Neuronal stem cell (in vitro differentiated cells): ENCODE data around the gene SEMA3F.
A peak's percentile ranks its signal among the peaks of the same experiment; 100 is the strongest.

ENCODE experiments used
- DNase-seq: peaks from one replicate; pipeline ENCODE4 v3.0.0-alpha.2; 2013; ENCODE audit warnings: low spot score
- H2AFZ ChIP-seq: one replicate; pipeline ENCODE4 v1.6.1; 2013; ENCODE audit warnings: mild to moderate bottlenecking, low read length, inconsistent platforms
- H2AK5ac ChIP-seq: 2 replicates; pipeline ENCODE4 v1.6.1; 2013; ENCODE audit warnings: low read depth, mild to moderate bottlenecking, inconsistent platforms, low read length, moderate library complexity, mixed read lengths
- H2BK120ac ChIP-seq: 2 replicates; pipeline ENCODE4 v1.6.1; 2013; ENCODE audit warnings: low read depth, mild to moderate bottlenecking, inconsistent platforms, low read length, moderate library complexity, mixed read lengths
- H2BK12ac ChIP-seq: one replicate; pipeline ENCODE4 v1.6.1; 2013; ENCODE audit warnings: low read length, inconsistent platforms
- H2BK15ac ChIP-seq: 2 replicates; pipeline ENCODE4 v1.6.1; 2013; ENCODE audit warnings: mild to moderate bottlenecking, low read length, inconsistent platforms, mixed read lengths
- H2BK5ac ChIP-seq: one replicate; pipeline ENCODE4 v1.6.1; 2013; ENCODE audit warnings: inconsistent platforms, mild to moderate bottlenecking, low read length, moderate library complexity
- H3K14ac ChIP-seq: one replicate; pipeline ENCODE4 v1.6.1; 2013; ENCODE audit warnings: low read length, inconsistent platforms
- H3K18ac ChIP-seq: 2 replicates; pipeline ENCODE4 v1.6.1; 2013; ENCODE audit warnings: low read length, inconsistent platforms
- H3K23ac ChIP-seq: 2 replicates; pipeline ENCODE4 v1.6.1; 2013; ENCODE audit warnings: low read depth, mild to moderate bottlenecking, mixed read lengths, low read length, inconsistent platforms; ENCODE audit not compliant: poor library complexity
- H3K27ac ChIP-seq: replicated peaks from 3 replicates; pipeline ENCODE4 v1.5.1; 2013; ENCODE audit warnings: low read length, inconsistent platforms
- H3K27me3 ChIP-seq, 3 experiments: 2 replicates each; pipeline ENCODE4 v1.6.1; 2013; ENCODE audit warnings: low read length in 3 of 3, mild to moderate bottlenecking in 2 of 3, inconsistent platforms in 1 of 3, low read depth in 1 of 3, mixed read lengths in 1 of 3, moderate library complexity in 1 of 3; ENCODE audit not compliant: control insufficient read depth in 3 of 3, insufficient read depth in 3 of 3
- H3K36me3 ChIP-seq, 2 donors: replicated peaks in 1 of 2; 2 replicates each; pipeline ENCODE4 v1.6.1; 2013; ENCODE audit warnings: low read length in 2 of 2; ENCODE audit not compliant: control insufficient read depth in 2 of 2, insufficient read depth in 2 of 2
- H3K4ac ChIP-seq: 2 replicates; pipeline ENCODE4 v1.6.1; 2013; ENCODE audit warnings: inconsistent platforms, mild to moderate bottlenecking, low read length, moderate library complexity
- H3K4me1 ChIP-seq, 2 donors: 1 replicate in 1 of 2; 2 replicates in 1 of 2; pipeline ENCODE4 v1.6.1; 2013; ENCODE audit warnings: low read length in 2 of 2, low read depth in 1 of 2; ENCODE audit not compliant: control insufficient read depth in 2 of 2, insufficient read depth in 1 of 2
- H3K4me2 ChIP-seq: one replicate; pipeline ENCODE4 v1.6.1; 2013; ENCODE audit warnings: mild to moderate bottlenecking, low read length, inconsistent platforms; ENCODE audit not compliant: insufficient read depth, poor library complexity, severe bottlenecking
- H3K4me3 ChIP-seq, 2 donors: 2 replicates each; pipeline ENCODE4 v1.5.1; 2013; ENCODE audit warnings: low read length in 2 of 2, mild to moderate bottlenecking in 2 of 2, inconsistent platforms in 1 of 2, moderate library complexity in 1 of 2
- H3K79me1 ChIP-seq: one replicate; pipeline ENCODE4 v1.6.1; 2013; ENCODE audit warnings: low read depth, mild to moderate bottlenecking, inconsistent platforms, low read length, moderate library complexity
- H3K9ac ChIP-seq: one replicate; pipeline ENCODE4 v1.6.1; 2013; ENCODE audit warnings: mild to moderate bottlenecking, low read depth, low read length, inconsistent platforms; ENCODE audit not compliant: poor library complexity
- H3K9me3 ChIP-seq, 2 donors: replicated peaks in 1 of 2; 2 replicates each; pipeline versions ENCODE3 to v1.6.1; 2013; ENCODE audit warnings: low read length in 2 of 2, mild to moderate bottlenecking in 2 of 2, inconsistent platforms in 1 of 2, low read depth in 1 of 2, mixed read lengths in 1 of 2, moderate library complexity in 1 of 2; ENCODE audit not compliant: control insufficient read depth in 2 of 2, insufficient read depth in 1 of 2
- H4K8ac ChIP-seq: one replicate; pipeline ENCODE4 v1.6.1; 2013; ENCODE audit warnings: low read depth, mild to moderate bottlenecking, inconsistent platforms, low read length, moderate library complexity
- H4K91ac ChIP-seq: one replicate; pipeline ENCODE4 v1.6.1; 2013; ENCODE audit warnings: low read length, low read depth, mild to moderate bottlenecking, inconsistent platforms; ENCODE audit not compliant: poor library complexity
- WGBS, 2 donors: extraction: QIAGEN DNeasy Blood & Tissue Kit; methylation state at CpG; one replicate each; pipeline ENCODE4 v1.1.7; 2013; ENCODE audit warnings: missing lambda C conversion rate in 2 of 2, mixed read lengths in 1 of 2; ENCODE audit not compliant: insufficient read length in 2 of 2, insufficient replicate concordance in 1 of 2; ENCODE audit errors: extremely low coverage in 2 of 2; 5-methylcytosine and 5-hydroxymethylcytosine counted together

The SEMA3F gene

GRCh38 chr3:50139308-50139707 is 15.8 kb upstream of the SEMA3F start:
- peaks cover 0 to 6% (median 0%) of the 10 kb centered on the region in 3 experiments for H3K27me3 ChIP-seq
- no peaks in the 10 kb centered on the region for H3K79me1 ChIP-seq
- H4K91ac ChIP-seq = peak overlapping the region; percentile 96
- peak overlapping the region; percentile 75 for H4K8ac ChIP-seq
- peak overlapping the region; percentile 90 for H2BK120ac ChIP-seq
- H3K23ac ChIP-seq = peak overlapping the region; percentile 6
- no peaks in the 10 kb centered on the region for H3K9me3 ChIP-seq
- H3K18ac ChIP-seq = peak overlapping the region; percentile 94
- peak overlapping the region; percentile 95 for H2BK5ac ChIP-seq
- H3K36me3 ChIP-seq = no peaks in the 10 kb centered on the region
- H2BK12ac ChIP-seq = peak overlapping the region; percentile 86
- H3K4me2 ChIP-seq = peak overlapping the region; percentile 51
- peak overlapping the region; percentile 84 for H3K9ac ChIP-seq
- H3K4me3 ChIP-seq = no peak overlapping the region
- H3K4ac ChIP-seq = peak overlapping the region; percentile 94
- no CpG with 5 or more reads among the region's 6 CpGs for WGBS, 2 donors
- H2AFZ ChIP-seq = no peak overlapping the region
- H3K14ac ChIP-seq = peak overlapping the region; percentile 47
- H2AK5ac ChIP-seq = peak overlapping the region; percentile 88
- H3K27ac ChIP-seq = peak overlapping the region; percentile 32
- DNase-seq = no peak
- H2BK15ac ChIP-seq = peak overlapping the region; percentile 96
- peaks cover 18 to 37% of the 10 kb centered on the region in 2 donors for H3K4me1 ChIP-seq

- Histone ChIP-seq H2BK5ac (peak overlapping the region; percentile 95), H3K9me3 (no peaks in the 10 kb centered on the region), H2AK5ac (peak overlapping the region; percentile 88), H4K91ac (peak overlapping the region; percentile 98), H3K23ac (peak overlapping the region; percentile 51), H3K18ac (peak overlapping the region; percentile 94), H3K4me3 (peak overlapping the region in 1 of 2 donors; percentile 53), H3K14ac (peak overlapping the region; percentile 84), H3K4me1 (peaks cover 18 to 37% of the 10 kb centered on the region in 2 donors), H2BK120ac (peak overlapping the region; percentile 82), H2AFZ (no peak overlapping the region), H3K27ac (peak overlapping the region; percentile 28), H2BK15ac (peak overlapping the region; percentile 96), H3K4me2 (no peak overlapping the region), H3K4ac (peak overlapping the region; percentile 13), H3K79me1 (no peaks in the 10 kb centered on the region), H2BK12ac (peak overlapping the region; percentile 93), H4K8ac (no peak overlapping the region), H3K36me3 (no peaks in the 10 kb centered on the region), H3K27me3 (peaks cover 0 to 3% (median 0%) of the 10 kb centered on the region in 3 experiments), H3K9ac (peak overlapping the region; percentile 32)
- WGBS, 2 donors = no CpG with 5 or more reads among the region's 13 CpGs
- DNase-seq = no peak
Measured at GRCh38 chr3:50139718-50140423, 15.3 kb upstream of the SEMA3F start.

- Histone ChIP-seq H3K4me2 (no peak overlapping the region), H3K27me3 (no peaks in the 10 kb centered on the region), H2AK5ac (peak overlapping the region; percentile 88), H4K8ac (no peak overlapping the region), H3K23ac (no peak overlapping the region), H3K18ac (peak overlapping the region; percentile 85), H3K27ac (no peak overlapping the region), H3K4ac (no peak overlapping the region), H3K4me3 (peak overlapping the region in 1 of 2 donors; percentile 19), H4K91ac (no peak overlapping the region), H2BK5ac (no peak overlapping the region), H3K36me3 (no peaks in the 10 kb centered on the region), H3K4me1 (peaks cover 18 to 37% of the 10 kb centered on the region in 2 donors), H2BK15ac (peak overlapping the region; percentile 96), H3K14ac (no peak overlapping the region), H3K9me3 (no peaks in the 10 kb centered on the region), H2BK12ac (peak overlapping the region; percentile 85), H3K79me1 (no peaks in the 10 kb centered on the region), H3K9ac (no peak overlapping the region), H2AFZ (no peak overlapping the region), H2BK120ac (no peak overlapping the region)
- no CpG with 5 or more reads among the region's 12 CpGs for WGBS, 2 donors
- DNase-seq = no peak
Measured at GRCh38 chr3:50140990-50141389, 14.1 kb upstream of the SEMA3F start.

- Histone ChIP-seq H2AFZ (no peak overlapping the region), H3K9me3 (no peaks in the 10 kb centered on the region), H4K91ac (no peak overlapping the region), H2BK5ac (no peak overlapping the region), H3K4me2 (no peak overlapping the region), H3K4me3 (no peak overlapping the region), H3K27me3 (peaks cover 0 to 28% (median 0%) of the 10 kb centered on the region in 3 experiments), H3K14ac (no peak overlapping the region), H2BK15ac (no peak overlapping the region), H3K23ac (no peak overlapping the region), H2BK12ac (no peak overlapping the region), H3K18ac (no peak overlapping the region), H3K27ac (no peak overlapping the region), H4K8ac (no peak overlapping the region), H3K79me1 (no peaks in the 10 kb centered on the region), H3K4ac (no peak overlapping the region), H2BK120ac (no peak overlapping the region), H2AK5ac (peak overlapping the region; percentile 1), H3K36me3 (no peaks in the 10 kb centered on the region), H3K9ac (no peak overlapping the region), H3K4me1 (peaks cover 0 to 13% of the 10 kb centered on the region in 2 donors)
- no peak for DNase-seq
- no CpG with 5 or more reads among the region's 3 CpGs for WGBS, 2 donors
Measured at GRCh38 chr3:50146316-50146901, 8.7 kb upstream of the SEMA3F start.
